Natural killer cell treated with Interleukin-12 subunit alpha and Interleukin-12 subunit beta and Interleukin-15 and Interleukin-18, amount 100 ng/mL, for 72 hours (primary cell): ENCODE data around the gene IPCEF1. TPM values are rescaled to one million over a fixed set of nuclear protein-coding genes. Genes with fewer than 3 reads are reported as not detected.
A peak's percentile ranks its signal among the peaks of the same experiment; 100 is the strongest.

Experiments
- ATAC-seq, 2 donors: fragments of 150-1000 bp; cut with Tn5 transposase in 1 of 2; sonication (Bioruptor Pico), chemical (Tn5 transposase) in 1 of 2; 2 replicates each; pipeline ENCODE4 v1.10.0; 2021
- DNase-seq: peaks from one replicate; pipeline ENCODE4 v3.0.0; 2022; ENCODE audit warnings: low spot score
- H3K27ac Mint-ChIP-seq, 2 donors: 1 replicate in 1 of 2; 2 replicates in 1 of 2; pipeline ENCODE4 v1.8.0; 2022; ENCODE audit warnings: mixed read lengths in 2 of 2, mild to moderate bottlenecking in 1 of 2, moderate library complexity in 1 of 2
- H3K27me3 Mint-ChIP-seq, 2 donors: 1 replicate in 1 of 2; 2 replicates in 1 of 2; pipeline ENCODE4 v1.8.0; 2022; ENCODE audit warnings: mixed read lengths in 2 of 2
- H3K36me3 Mint-ChIP-seq: one replicate; pipeline ENCODE4 v1.8.0; 2022; ENCODE audit warnings: mixed read lengths
- H3K4me1 Mint-ChIP-seq, 2 donors: 1 replicate in 1 of 2; 2 replicates in 1 of 2; pipeline ENCODE4 v1.8.0; 2022; ENCODE audit warnings: low read depth in 2 of 2, mixed read lengths in 2 of 2, mild to moderate bottlenecking in 1 of 2
- H3K4me3 Mint-ChIP-seq: one replicate; pipeline ENCODE4 v1.8.0; 2022; ENCODE audit warnings: mixed read lengths
- H3K9me3 Mint-ChIP-seq: 2 replicates; pipeline ENCODE4 v1.8.0; 2022; ENCODE audit warnings: mixed read lengths
- total RNA-seq, 2 donors: library from RNA; stranded (reverse); gene quantifications; one replicate each; pipeline ENCODE4 v1.2.3, GENCODE V29; 2022

IPCEF1 gene
- total RNA-seq, 2 donors from 2014 or later: 29.6 to 45.9 TPM

DNA sequence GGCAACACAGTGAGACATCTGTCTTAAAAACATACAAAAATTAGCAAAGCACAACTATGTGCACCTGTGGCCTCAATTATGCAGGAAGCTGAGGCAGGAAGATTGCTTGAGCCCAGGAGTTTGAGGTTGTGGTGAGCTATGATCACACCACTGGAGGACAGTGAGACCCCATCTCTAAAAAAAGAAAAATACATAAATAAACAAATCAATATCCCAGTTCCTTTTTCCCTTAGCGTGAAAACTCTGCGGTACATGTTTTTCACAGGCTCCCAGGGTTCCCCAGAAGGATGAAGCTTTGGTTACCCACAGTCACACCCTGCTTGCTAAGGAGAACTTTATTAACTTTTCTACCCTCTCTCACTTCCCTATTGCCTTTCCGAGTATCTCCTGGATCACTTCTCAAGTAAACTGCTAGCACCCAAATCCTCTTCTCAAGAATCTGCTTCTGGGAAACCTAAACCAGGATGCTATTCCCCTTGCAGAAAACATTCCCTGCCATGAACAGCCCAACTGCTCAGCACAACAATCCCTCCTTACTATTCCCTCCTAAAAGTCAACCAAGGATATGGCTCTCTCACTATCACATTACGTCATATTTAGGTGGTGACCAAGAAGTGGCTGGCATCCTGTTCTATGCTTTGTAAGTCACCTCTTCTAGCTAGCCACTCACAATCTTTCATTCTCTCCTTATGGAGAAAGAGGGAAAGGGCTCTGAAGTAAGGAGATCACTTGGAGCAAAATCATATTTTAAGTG is 122.4 kb downstream of the IPCEF1 start:
- Mint-ChIP-seq H3K36me3 (peaks cover 4% of the 10 kb centered on the region), H3K9me3 (no peaks in the 10 kb centered on the region), H3K27ac (peak overlapping the region; percentile 98 to 99), H3K27me3 (no peaks in the 10 kb centered on the region), H3K4me3 (peak overlapping the region; percentile 72), H3K4me1 (peaks cover 52 to 57% of the 10 kb centered on the region in 2 donors)
- no peak for DNase-seq
- ATAC-seq: no peak

DNA sequence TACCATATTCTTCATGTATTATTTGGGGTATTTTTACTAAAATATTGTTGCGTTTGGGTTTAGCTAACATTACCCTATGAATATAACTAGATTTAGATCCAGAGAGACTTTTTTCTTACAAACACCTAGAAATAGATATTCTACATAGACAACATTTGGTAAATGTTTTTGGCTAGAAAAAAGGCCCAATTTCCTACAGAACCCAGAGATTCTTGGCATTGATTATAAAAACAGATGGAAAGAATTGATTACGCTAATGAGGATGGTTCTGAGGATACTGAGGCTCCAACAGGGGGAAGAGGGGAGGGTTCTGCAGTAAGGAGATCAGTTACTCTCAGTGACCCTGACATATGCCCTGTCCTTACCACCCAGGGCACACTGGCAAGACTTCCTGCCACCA is 123.2 kb downstream of the IPCEF1 start:
- H3K4me3 Mint-ChIP-seq: peak overlapping the region; percentile 18
- peaks cover 58 to 60% of the 10 kb centered on the region in 2 donors for H3K4me1 Mint-ChIP-seq

DNA sequence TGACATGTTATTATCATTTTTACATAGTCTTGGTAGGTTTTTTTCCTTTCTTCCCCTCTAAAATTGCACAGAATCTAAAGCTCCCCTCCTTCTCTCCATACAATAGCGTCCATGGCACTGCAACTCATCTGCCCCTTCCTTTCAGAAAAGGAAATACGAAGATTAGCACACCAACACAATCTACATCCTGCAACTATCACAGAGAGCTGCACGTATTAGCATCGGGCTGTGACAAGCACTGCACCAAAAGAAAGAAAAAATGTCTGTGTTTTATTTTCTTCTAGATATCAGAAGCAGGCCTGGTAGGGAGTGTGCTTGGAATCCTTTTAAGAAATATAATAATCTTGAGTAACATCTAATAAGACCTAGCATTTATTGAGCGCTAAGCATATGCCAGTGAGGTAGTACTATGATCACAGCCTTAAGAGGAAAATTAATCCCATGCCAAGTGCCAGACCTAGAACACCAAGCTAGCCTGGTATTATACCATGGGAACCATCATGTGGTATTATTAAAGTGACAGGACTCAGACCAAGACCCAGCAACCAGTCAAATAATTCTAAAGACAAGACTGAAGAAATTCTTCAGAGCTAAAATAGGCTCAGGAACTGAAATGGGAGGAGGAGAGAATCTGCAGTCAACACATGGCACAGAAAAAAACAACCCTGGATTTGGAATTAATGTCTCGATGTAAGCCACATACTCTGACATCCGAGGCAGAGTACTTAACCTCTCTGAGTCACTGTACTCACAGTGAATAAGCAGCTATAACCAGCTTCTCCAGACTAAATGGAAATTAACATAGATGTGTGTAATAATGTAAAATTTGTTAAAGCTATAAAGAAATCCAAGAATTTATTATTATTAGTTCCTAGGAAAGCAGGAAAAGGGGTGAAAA is 124.3 kb downstream of the IPCEF1 start:
- no peak for DNase-seq
- Mint-ChIP-seq H3K27me3 (no peaks in the 10 kb centered on the region), H3K4me1 (peaks cover 62 to 64% of the 10 kb centered on the region in 2 donors), H3K36me3 (peaks cover 4% of the 10 kb centered on the region), H3K27ac (peak overlapping the region; percentile 98 to 99), H3K9me3 (no peaks in the 10 kb centered on the region), H3K4me3 (peak overlapping the region; percentile 92)
- peak in 1 of 2 donors; percentile 63 for ATAC-seq

More for the DNA sequence above, 123.2 kb downstream of the IPCEF1 start:
- Mint-ChIP-seq H3K27me3 (no peaks in the 10 kb centered on the region), H3K27ac (peak overlapping the region; percentile 98 to 99), H3K9me3 (no peaks in the 10 kb centered on the region), H3K36me3 (peaks cover 4% of the 10 kb centered on the region)
- ATAC-seq (no peak), DNase-seq (no peak)

DNA sequence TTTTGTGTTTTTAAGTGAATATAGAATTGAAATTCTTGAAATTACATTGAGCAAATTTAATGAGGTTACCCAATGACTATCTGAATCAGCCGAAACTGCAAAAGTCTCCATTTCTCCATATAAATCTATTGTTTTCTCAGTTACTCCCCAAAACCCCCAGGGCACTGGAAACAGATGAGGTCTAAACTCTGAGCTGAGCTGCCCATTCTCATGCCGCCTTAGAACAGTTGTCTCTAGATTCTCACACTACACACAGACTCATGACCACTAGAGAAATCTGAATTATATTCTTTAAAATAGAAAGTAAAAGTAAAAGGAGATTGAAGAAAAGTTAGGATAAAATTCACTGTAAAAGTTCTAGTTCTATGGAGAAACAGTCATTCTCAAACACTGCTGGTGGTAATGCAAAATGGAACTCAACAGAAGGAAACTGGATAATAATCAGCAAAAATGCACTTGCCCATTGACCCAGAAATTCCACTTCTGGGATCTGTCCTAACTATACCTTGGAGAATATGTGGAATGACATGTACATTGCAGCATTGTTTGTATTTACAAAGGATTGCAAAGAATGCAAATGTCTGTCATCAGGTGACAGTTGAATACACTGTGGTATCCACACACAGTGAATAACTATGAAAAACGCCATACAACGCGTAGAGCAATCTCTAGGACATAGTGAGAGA is 125.5 kb downstream of the IPCEF1 start:
- Mint-ChIP-seq H3K27me3 (no peaks in the 10 kb centered on the region), H3K27ac (peak overlapping the region; percentile 98 to 99), H3K4me1 (peaks cover 63 to 69% of the 10 kb centered on the region in 2 donors), H3K4me3 (peak overlapping the region; percentile 92), H3K36me3 (peaks cover 9% of the 10 kb centered on the region), H3K9me3 (no peaks in the 10 kb centered on the region)
- peak; percentile 41 to 61 for ATAC-seq
- DNase-seq: no peak

DNA sequence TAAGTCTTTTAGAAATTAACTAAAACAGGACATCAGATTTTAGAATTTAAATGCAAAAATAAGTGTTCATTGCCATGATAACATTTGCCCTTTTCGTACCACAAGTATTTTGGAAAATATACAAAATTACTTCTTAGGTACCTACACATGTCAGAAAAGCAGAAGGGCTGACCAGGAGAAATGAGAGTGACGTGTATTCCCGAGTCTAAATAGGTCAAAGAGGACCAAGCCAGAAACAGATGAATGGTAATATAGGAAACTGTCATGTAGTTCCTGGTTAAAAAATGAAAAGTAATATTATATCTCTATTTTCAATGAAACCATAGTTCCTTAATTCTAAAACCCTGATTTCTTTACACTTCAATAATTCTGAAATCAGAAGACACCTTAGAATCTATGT is 126.2 kb downstream of the IPCEF1 start:
- DNase-seq (no peak), ATAC-seq (no peak)
- no peaks in the 10 kb centered on the region for H3K9me3 Mint-ChIP-seq
- peaks cover 63 to 71% of the 10 kb centered on the region in 2 donors for H3K4me1 Mint-ChIP-seq
- H3K36me3 Mint-ChIP-seq: peaks cover 9% of the 10 kb centered on the region
- peak overlapping the region; percentile 98 to 99 for H3K27ac Mint-ChIP-seq
- H3K27me3 Mint-ChIP-seq: no peaks in the 10 kb centered on the region
- H3K4me3 Mint-ChIP-seq: peak overlapping the region; percentile 92

DNA sequence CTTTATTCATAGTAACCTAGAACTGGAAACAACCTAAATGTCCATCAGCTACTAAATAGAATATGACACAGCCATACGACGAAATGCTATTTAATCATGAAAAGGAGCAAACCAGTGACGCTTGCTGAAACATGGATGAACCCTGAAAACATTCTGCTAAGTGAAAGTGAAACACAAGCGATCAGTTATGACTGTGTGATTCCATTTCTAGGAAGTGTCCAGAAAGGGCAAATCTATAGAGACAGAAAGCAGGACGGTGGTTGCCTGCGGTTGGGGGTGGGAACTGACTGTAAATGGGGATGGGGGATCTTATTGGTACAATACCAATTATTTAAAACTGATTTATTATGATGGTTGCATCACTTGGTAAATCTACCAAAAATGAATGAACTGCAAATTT is 126.8 kb downstream of the IPCEF1 start:
- Mint-ChIP-seq H3K9me3 (no peaks in the 10 kb centered on the region), H3K4me1 (peaks cover 61 to 69% of the 10 kb centered on the region in 2 donors), H3K27me3 (no peaks in the 10 kb centered on the region), H3K27ac (peak overlapping the region; percentile 98 to 99), H3K36me3 (peaks cover 9% of the 10 kb centered on the region), H3K4me3 (peak overlapping the region; percentile 92)
- peak; percentile 87 to 92 for ATAC-seq
- DNase-seq: peak; percentile 81

DNA sequence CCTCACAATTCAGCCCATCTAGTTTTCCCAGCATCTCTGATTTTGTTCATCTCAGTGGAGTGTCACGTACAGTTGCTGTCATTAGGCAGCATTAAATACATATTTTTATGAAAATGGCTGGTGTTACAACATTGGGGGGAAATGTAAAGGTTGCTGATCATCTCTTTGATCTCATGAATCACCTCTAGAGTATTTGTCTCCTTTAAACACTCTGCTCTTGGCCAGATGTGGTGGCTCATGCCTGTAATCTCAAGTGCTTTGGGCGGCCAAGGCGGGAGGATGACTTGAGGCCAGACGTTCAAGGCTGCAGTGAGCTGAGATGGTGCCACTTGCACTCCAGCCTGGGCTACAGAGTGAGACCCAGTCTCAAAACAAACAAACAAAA is 128.1 kb downstream of the IPCEF1 start:
- peak overlapping the region; percentile 98 to 99 for H3K27ac Mint-ChIP-seq
- no peaks in the 10 kb centered on the region for H3K9me3 Mint-ChIP-seq
- H3K4me3 Mint-ChIP-seq: no peak overlapping the region
- DNase-seq (no peak), ATAC-seq (no peak)
- H3K27me3 Mint-ChIP-seq: no peaks in the 10 kb centered on the region
- H3K36me3 Mint-ChIP-seq: peaks cover 4% of the 10 kb centered on the region
- peaks cover 56% of the 10 kb centered on the region in 2 donors for H3K4me1 Mint-ChIP-seq

DNA sequence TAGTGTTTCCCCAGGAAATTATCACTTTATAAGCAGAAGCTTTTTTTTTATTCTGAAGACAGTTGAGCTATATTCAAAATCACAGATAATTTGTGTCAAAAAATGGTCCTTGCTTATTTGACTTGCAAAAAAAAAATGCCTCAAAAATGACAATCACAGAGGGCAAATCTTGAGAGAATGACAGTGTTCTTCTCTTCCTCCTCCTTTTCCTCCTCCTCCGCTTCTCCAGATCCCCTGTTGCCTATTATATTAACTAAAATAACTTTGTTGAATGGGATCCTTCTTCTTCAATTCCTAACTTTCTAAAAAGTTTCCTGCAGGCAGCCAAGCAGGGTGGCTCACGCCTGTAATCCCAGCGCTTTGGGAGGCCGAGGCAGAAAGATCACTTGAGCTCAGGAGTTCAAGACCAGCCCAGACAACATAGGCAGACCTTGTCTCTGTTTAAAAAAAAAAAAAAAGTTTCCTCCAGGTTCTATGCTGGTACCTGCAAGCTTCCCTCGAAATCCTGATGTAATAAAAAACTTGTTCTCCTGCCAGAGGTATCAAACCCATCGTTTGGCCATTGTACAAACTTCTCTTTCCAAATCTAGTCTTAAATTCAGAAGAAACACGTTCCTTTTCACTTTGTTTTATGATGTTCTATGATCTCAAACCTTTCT is 128.6 kb downstream of the IPCEF1 start:
- Mint-ChIP-seq H3K4me3 (no peak overlapping the region), H3K9me3 (no peaks in the 10 kb centered on the region), H3K27ac (peak overlapping the region; percentile 98 to 99), H3K27me3 (no peaks in the 10 kb centered on the region), H3K4me1 (peaks cover 55 to 59% of the 10 kb centered on the region in 2 donors), H3K36me3 (peaks cover 6% of the 10 kb centered on the region)
- DNase-seq (no peak), ATAC-seq (no peak)

DNA sequence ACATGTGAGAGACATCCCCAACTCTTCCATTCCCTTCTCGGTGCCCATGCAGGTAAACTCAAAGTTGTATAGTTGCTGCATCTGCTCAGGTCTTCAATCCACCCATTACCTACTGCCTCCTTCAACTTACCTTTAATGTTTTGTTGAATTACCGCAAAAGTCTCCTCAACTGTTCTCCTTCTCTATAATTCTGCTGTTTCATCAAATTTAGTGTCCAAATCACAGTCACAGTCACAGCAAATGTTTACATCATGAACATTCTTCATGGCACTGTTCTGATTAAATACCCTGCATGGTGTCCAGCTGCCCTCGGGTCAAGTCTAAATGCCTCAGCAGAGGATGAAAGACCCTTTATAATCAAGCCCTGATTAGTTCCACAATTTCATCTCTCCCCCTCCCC is 130.1 kb downstream of the IPCEF1 start:
- Mint-ChIP-seq H3K27ac (peak overlapping the region; percentile 7 to 8), H3K4me1 (peaks cover 55 to 59% of the 10 kb centered on the region in 2 donors), H3K4me3 (no peak overlapping the region), H3K27me3 (no peaks in the 10 kb centered on the region), H3K36me3 (peaks cover 8% of the 10 kb centered on the region), H3K9me3 (no peaks in the 10 kb centered on the region)
- DNase-seq (no peak), ATAC-seq (no peak)

DNA sequence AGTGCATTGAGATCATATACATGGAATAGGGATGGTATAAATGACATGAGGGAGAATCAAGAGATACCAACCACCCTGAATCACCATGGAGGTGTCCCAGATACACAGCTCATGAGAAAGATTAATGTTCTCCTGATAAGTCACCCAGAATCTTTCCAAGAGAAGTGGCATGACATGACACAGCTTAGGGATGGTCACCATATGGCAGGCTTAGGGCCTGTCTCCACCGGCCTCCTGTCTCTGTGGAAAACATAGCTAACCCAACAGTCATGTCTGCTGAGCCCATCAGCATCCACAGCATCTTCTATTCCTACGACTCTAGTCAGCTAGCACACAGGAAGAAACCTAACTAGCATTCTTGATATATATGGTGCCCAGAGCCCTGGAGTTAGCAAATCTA is 133.3 kb downstream of the IPCEF1 start:
- H3K27ac Mint-ChIP-seq: peak overlapping the region; percentile 34 to 78
- H3K4me1 Mint-ChIP-seq: peaks cover 38 to 47% of the 10 kb centered on the region in 2 donors
- H3K27me3 Mint-ChIP-seq: no peaks in the 10 kb centered on the region
- no peak for ATAC-seq
- no peaks in the 10 kb centered on the region for H3K9me3 Mint-ChIP-seq
- no peak for DNase-seq
- H3K4me3 Mint-ChIP-seq: no peak overlapping the region
- peaks cover 19% of the 10 kb centered on the region for H3K36me3 Mint-ChIP-seq

DNA sequence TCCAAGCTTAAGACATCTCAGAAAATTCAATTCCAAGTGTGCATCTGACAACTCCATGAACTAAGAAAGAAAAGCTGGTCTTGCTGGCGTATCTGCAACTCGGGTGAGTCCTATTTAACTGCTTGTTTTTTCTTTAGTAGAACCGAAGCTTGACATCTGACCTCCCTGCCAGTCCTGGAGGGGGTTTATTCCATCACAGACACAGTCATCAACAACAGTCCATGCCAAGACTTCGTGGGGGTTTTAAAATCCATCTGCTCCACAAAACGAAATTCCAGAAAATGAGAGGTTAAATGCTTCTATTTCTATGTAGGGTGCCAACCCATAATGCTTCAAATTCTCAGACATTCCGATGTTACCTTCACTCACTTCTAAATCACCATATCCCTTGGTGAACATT is 133.9 kb downstream of the IPCEF1 start:
- DNase-seq (no peak), ATAC-seq (no peak)
- peaks cover 38 to 46% of the 10 kb centered on the region in 2 donors for H3K4me1 Mint-ChIP-seq
- H3K4me3 Mint-ChIP-seq: no peak overlapping the region
- H3K27ac Mint-ChIP-seq: peak overlapping the region; percentile 40 to 78
- H3K27me3 Mint-ChIP-seq: no peaks in the 10 kb centered on the region
- H3K36me3 Mint-ChIP-seq: peaks cover 19% of the 10 kb centered on the region
- H3K9me3 Mint-ChIP-seq: no peaks in the 10 kb centered on the region

DNA sequence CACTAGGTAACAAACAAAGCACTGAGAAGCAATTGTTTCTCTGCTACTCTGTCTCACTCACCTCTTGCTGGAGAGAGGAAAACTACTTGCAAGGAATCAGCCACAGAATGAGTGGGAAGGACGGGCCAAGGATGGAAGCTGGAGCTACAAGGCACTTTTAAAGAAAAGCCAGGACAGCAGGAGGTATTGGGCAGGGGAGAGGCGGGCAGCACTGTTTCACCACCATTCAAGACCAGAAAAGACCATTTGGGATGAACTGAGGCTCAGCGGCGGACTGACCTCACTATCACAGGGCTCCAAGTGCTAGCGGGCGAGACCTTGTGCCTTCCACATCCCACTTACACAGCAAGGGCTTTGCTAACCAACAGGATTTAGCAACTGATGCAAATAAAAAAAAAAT is 137.4 kb downstream of the IPCEF1 start:
- H3K36me3 Mint-ChIP-seq: peaks cover 15% of the 10 kb centered on the region
- H3K27ac Mint-ChIP-seq: peak overlapping the region; percentile 28 to 66
- no peaks in the 10 kb centered on the region for H3K9me3 Mint-ChIP-seq
- ATAC-seq (no peak), DNase-seq (no peak)
- H3K4me1 Mint-ChIP-seq: peaks cover 26 to 33% of the 10 kb centered on the region in 2 donors
- H3K4me3 Mint-ChIP-seq: no peak overlapping the region
- no peaks in the 10 kb centered on the region for H3K27me3 Mint-ChIP-seq

DNA sequence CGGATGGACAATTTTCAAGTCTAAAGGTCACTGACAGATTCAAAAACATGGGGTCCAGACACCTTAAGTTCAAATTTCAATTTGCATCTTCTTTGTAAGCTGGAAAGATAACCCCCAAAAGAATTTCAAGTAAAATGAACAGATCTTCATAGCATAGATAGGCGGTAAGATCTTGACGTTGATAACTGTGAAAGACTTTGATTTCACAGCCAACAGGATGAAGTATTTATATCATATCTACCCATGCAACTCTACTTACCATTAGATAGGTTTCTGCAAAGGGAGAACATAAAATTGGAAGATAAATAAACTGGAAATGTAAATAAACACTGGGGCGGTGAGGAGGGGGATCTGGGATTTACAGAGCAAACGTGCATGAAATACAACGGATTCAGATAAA is 137.8 kb downstream of the IPCEF1 start:
- peak overlapping the region; percentile 28 to 46 for H3K27ac Mint-ChIP-seq
- H3K9me3 Mint-ChIP-seq: no peaks in the 10 kb centered on the region
- peaks cover 26 to 29% of the 10 kb centered on the region in 2 donors for H3K4me1 Mint-ChIP-seq
- peaks cover 15% of the 10 kb centered on the region for H3K36me3 Mint-ChIP-seq
- no peak overlapping the region for H3K4me3 Mint-ChIP-seq
- ATAC-seq (no peak), DNase-seq (no peak)
- no peaks in the 10 kb centered on the region for H3K27me3 Mint-ChIP-seq
